Measurements from ENCODE around the gene HOXD10. TPM values are rescaled to one million over a fixed set of nuclear protein-coding genes. Genes with fewer than 3 reads are reported as not detected.
A peak's percentile ranks its signal among the peaks of the same experiment; 100 is the strongest.

The HOXD10 gene
- total RNA-seq, 2 donors from 2014 or later, result 10.4 to 32.5 TPM

GRCh38 chr2:176136374-176137251, 20.0 kb downstream of the HOXD10 start:
- H3K9me3 ChIP-seq, result no peaks in the 10 kb centered on the region
- WGBS, result 7% methylated on average over 71 of the region's 71 CpGs
- DNase-seq (ENCODE audit: low spot score), result no peak
- no peaks in the 10 kb centered on the region for H3K27me3 ChIP-seq (replicated peaks; ENCODE audit: insufficient read depth)
- H3K27ac ChIP-seq, result peak overlapping the region; percentile 60 to 75
- H3K4me3 ChIP-seq, result peak overlapping the region; percentile 39 to 54
- TF ChIP-seq POLR2AphosphoS5 (IDR thresholded peaks at IDR 0.05) (no peak), CTCF (IDR thresholded peaks at IDR 0.05) (peak in 1 of 4 experiments; percentile 15), POLR2A (IDR thresholded peaks at IDR 0.05) (no peak)
- intact Hi-C loops (cut with DNase I), result no loop called here
- no peaks in the 10 kb centered on the region for H3K36me3 ChIP-seq
- no peaks in the 10 kb centered on the region for H3K4me1 ChIP-seq (replicated peaks)

GRCh38 chr2:176137252-176137580, 20.6 kb downstream of the HOXD10 start:
- no peak for DNase-seq (ENCODE audit: low spot score)
- Histone ChIP-seq H3K36me3 (no peaks in the 10 kb centered on the region), H3K4me3 (peak overlapping the region; percentile 39 to 54), H3K27ac (peak overlapping the region; percentile 60 to 75), H3K9me3 (no peaks in the 10 kb centered on the region), H3K27me3 (replicated peaks; ENCODE audit: insufficient read depth) (no peaks in the 10 kb centered on the region), H3K4me1 (replicated peaks) (no peaks in the 10 kb centered on the region)
- WGBS, result 71% methylated on average over 2 of the region's 2 CpGs
- TF ChIP-seq POLR2A (IDR thresholded peaks at IDR 0.05) (no peak), CTCF (IDR thresholded peaks at IDR 0.05) (no peak), POLR2AphosphoS5 (IDR thresholded peaks at IDR 0.05) (no peak)
- intact Hi-C loops (cut with DNase I), result no loop called here

GRCh38 chr2:176137906-176138305, 21.3 kb downstream of the HOXD10 start:
- intact Hi-C loops (cut with DNase I), result no loop called here
- Histone ChIP-seq H3K27me3 (replicated peaks; ENCODE audit: insufficient read depth) (no peaks in the 10 kb centered on the region), H3K9me3 (no peaks in the 10 kb centered on the region), H3K27ac (no peak overlapping the region), H3K4me1 (replicated peaks) (no peaks in the 10 kb centered on the region), H3K4me3 (no peak overlapping the region), H3K36me3 (no peaks in the 10 kb centered on the region)
- DNase-seq (ENCODE audit: low spot score), result no peak
- WGBS, result 77% methylated on average over 8 of the region's 8 CpGs
- TF ChIP-seq POLR2AphosphoS5 (IDR thresholded peaks at IDR 0.05) (no peak), CTCF (IDR thresholded peaks at IDR 0.05) (no peak), POLR2A (IDR thresholded peaks at IDR 0.05) (no peak)

GRCh38 chr2:176138526-176138922, 21.9 kb downstream of the HOXD10 start:
- WGBS, result 57% methylated on average over 14 of the region's 14 CpGs
- Histone ChIP-seq H3K36me3 (no peaks in the 10 kb centered on the region), H3K4me1 (replicated peaks) (no peaks in the 10 kb centered on the region), H3K9me3 (no peaks in the 10 kb centered on the region), H3K27ac (no peak overlapping the region), H3K4me3 (no peak overlapping the region), H3K27me3 (replicated peaks; ENCODE audit: insufficient read depth) (no peaks in the 10 kb centered on the region)
- no peak for DNase-seq (ENCODE audit: low spot score)
- TF ChIP-seq CTCF (IDR thresholded peaks at IDR 0.05) (no peak), POLR2A (IDR thresholded peaks at IDR 0.05) (no peak), POLR2AphosphoS5 (IDR thresholded peaks at IDR 0.05) (no peak)
- intact Hi-C loops (cut with DNase I), result no loop called here
